MCF 10A (cell line): ENCODE results near the gene ATP5F1D. TPM values are rescaled to one million over a fixed set of nuclear protein-coding genes. Genes with fewer than 3 reads are reported as not detected.
"Not testable (repeated sequence)": the region's sequence is repeated elsewhere in the genome, so short reads cannot be mapped to it uniquely, and the experiment has no call there.

Source experiments
- Bru-seq: library from RNA; stranded (reverse); fragments of 400-500 nt; gene quantifications from one replicate; lab custom pipeline; 2021; lab: Mats Ljungman, UMichigan
- BruChase-seq, 2 experiments: library from RNA; stranded (reverse); fragments of 400-500 nt; gene quantifications; one replicate each; lab custom pipeline; 2021; lab: Mats Ljungman, UMichigan
- BruUV-seq: library from RNA; stranded (reverse); fragments of 400-500 nt; replicated peaks from 2 replicates; lab custom pipeline; 2021; lab: Mats Ljungman, UMichigan
- CTCF ChIA-PET: fragments of 300-600 bp; sonication (Branson Sonifier 250); formaldehyde crosslinking; extraction: SDS; loops from one replicate; lab custom pipeline; 2021; ENCODE audit warnings: antibody characterized with exemption, inconsistent platforms; lab: Yijun Ruan, JAX
- POLR2A ChIA-PET: fragments of 300-600, 350-650 bp; sonication (Branson Sonifier 250); formaldehyde crosslinking; extraction: SDS; loops from one replicate; lab custom pipeline; 2020; ENCODE audit warnings: antibody characterized with exemption, inconsistent platforms; lab: Yijun Ruan, JAX
- DNase-seq: peaks from one replicate; pipeline ENCODE4 v3.0.0-alpha.2; 2018; ENCODE audit not compliant: unreplicated experiment
- H3K27ac Mint-ChIP-seq: one replicate; pipeline ENCODE4 v1.8.0; 2022; ENCODE audit warnings: mild to moderate bottlenecking, low read depth, mixed read lengths; ENCODE audit not compliant: unreplicated experiment
- H3K27me3 Mint-ChIP-seq: one replicate; pipeline ENCODE4 v1.8.0; 2022; ENCODE audit warnings: mixed read lengths; ENCODE audit not compliant: insufficient read depth, unreplicated experiment
- H3K36me3 Mint-ChIP-seq: one replicate; pipeline ENCODE4 v1.8.0; 2022; ENCODE audit warnings: mild to moderate bottlenecking, moderate library complexity, mixed read lengths; ENCODE audit not compliant: insufficient read depth, unreplicated experiment
- H3K4me1 Mint-ChIP-seq: one replicate; pipeline ENCODE4 v1.8.0; 2022; ENCODE audit warnings: mixed read lengths; ENCODE audit not compliant: insufficient read depth, unreplicated experiment
- H3K4me3 Mint-ChIP-seq: one replicate; pipeline ENCODE4 v1.8.0; 2022; ENCODE audit warnings: mild to moderate bottlenecking, moderate library complexity, mixed read lengths; ENCODE audit not compliant: unreplicated experiment
- H3K9me3 Mint-ChIP-seq: one replicate; pipeline ENCODE4 v1.8.0; 2022; ENCODE audit warnings: mixed read lengths; ENCODE audit not compliant: unreplicated experiment
- intact Hi-C: fragments of 100-400 bp; cut with micrococcal nuclease; formaldehyde crosslinking; loops from 2 replicates; pipeline ENCODE4 v1.14.1; 2022
- long read RNA-seq: library from polyadenylated mRNA; stranded (forward); transcript quantifications from one replicate; pipeline ENCODE4 v2.0.0, GENCODE V29; 2022
- total RNA-seq: library from RNA; stranded (reverse); gene quantifications from 2 replicates; pipeline ENCODE4 v1.2.3, GENCODE V29; 2022
- TF ChIP-seq, protein P1 (sequence below): fragments of 200-600 bp; IDR thresholded peaks from one replicate; pipeline ENCODE4 v1.8.0; 2022; ENCODE audit warnings: antibody characterized with exemption, mild to moderate bottlenecking; ENCODE audit not compliant: unreplicated experiment

The ATP5F1D gene
- total RNA-seq (256 and 258 TPM in 2 replicates), Bru-seq, nascent RNA (percentile 68 among the genes with signal in this experiment), BruChase-seq, experiment 1, labeled RNA remaining after a 6-hour chase (percentile 82 among the genes with signal in this experiment), BruChase-seq, experiment 2, labeled RNA remaining after a 2-hour chase (percentile 71 among the genes with signal in this experiment)
- long read RNA-seq, transcript ATP5F1D-201 (4 exons, 997 nt), result minor isoform, 87 of 395 reads
- long read RNA-seq, transcript ATP5F1D-202 (5 exons, 704 nt), result major isoform, 208 of 395 reads
- long read RNA-seq, partial matches to known transcripts, result 88 of 395 reads
- long read RNA-seq, other reads (novel, unspliced or antisense), result 3 of 395 reads

DNA sequence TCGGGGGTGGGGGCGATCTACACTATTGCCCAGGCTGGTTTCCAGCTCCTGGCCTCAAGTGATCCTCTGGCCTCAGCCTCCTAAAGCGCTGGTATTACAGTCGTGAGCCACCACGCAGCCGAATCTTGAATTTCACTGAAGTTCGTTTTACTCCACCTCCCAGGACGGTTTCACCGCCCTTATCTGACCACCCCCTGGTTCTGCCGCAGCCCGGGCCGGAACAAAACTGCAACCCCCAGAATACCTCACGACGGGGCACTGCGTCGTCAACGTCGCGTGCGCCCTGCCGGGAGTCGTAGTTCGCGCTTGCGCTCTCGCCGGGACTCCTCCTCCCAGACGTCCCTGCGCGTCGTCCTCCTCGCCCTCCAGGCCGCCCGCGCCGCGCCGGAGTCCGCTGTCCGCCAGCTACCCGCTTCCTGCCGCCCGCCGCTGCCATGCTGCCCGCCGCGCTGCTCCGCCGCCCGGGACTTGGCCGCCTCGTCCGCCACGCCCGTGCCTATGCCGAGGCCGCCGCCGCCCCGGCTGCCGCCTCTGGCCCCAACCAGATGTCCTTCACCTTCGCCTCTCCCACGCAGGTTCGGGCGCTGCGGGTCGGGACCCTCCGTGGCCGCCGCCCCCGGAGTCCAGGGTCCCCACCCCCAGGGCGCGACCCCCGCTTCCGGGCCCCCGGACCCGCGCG lies at the start of gene ATP5F1D:
TSS of gene ATP5F1D (plus strand) at position 335 of the 679 bp plus-strand sequence. CDS start at position 435, 100 bp downstream.
- peaks cover 13% of the 10 kb centered on the region for H3K36me3 Mint-ChIP-seq
- CTCF ChIA-PET, result interaction anchor here (0.6 to 2.3 kb wide), 8 partner anchors 24 to 222 kb away, joined by 3 to 14 read pairs (median 4); partner anchors contain the start of gene CIRBP
- intact Hi-C loops, result no loop called here
- peaks cover 10% of the 10 kb centered on the region for H3K4me1 Mint-ChIP-seq
- peak; percentile 93 for DNase-seq
- no peaks in the 10 kb centered on the region for H3K27me3 Mint-ChIP-seq
- POLR2A ChIA-PET, result interaction anchor here (0.6 to 8.2 kb wide), 13 partner anchors 11 to 215 kb away, joined by 3 to 240 read pairs (median 5); partner anchors contain the start of genes CIRBP, CNN2 and FAM174C
- H3K4me3 Mint-ChIP-seq, result peak within 1 kb of the TSS; percentile 71
- no TSS peak for BruUV-seq
- H3K27ac Mint-ChIP-seq, result peak within 1 kb of the TSS; percentile 75
- TF ChIP-seq, protein P1, sequence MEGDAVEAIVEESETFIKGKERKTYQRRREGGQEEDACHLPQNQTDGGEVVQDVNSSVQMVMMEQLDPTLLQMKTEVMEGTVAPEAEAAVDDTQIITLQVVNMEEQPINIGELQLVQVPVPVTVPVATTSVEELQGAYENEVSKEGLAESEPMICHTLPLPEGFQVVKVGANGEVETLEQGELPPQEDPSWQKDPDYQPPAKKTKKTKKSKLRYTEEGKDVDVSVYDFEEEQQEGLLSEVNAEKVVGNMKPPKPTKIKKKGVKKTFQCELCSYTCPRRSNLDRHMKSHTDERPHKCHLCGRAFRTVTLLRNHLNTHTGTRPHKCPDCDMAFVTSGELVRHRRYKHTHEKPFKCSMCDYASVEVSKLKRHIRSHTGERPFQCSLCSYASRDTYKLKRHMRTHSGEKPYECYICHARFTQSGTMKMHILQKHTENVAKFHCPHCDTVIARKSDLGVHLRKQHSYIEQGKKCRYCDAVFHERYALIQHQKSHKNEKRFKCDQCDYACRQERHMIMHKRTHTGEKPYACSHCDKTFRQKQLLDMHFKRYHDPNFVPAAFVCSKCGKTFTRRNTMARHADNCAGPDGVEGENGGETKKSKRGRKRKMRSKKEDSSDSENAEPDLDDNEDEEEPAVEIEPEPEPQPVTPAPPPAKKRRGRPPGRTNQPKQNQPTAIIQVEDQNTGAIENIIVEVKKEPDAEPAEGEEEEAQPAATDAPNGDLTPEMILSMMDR, result no peak
- no peaks in the 10 kb centered on the region for H3K9me3 Mint-ChIP-seq

DNA sequence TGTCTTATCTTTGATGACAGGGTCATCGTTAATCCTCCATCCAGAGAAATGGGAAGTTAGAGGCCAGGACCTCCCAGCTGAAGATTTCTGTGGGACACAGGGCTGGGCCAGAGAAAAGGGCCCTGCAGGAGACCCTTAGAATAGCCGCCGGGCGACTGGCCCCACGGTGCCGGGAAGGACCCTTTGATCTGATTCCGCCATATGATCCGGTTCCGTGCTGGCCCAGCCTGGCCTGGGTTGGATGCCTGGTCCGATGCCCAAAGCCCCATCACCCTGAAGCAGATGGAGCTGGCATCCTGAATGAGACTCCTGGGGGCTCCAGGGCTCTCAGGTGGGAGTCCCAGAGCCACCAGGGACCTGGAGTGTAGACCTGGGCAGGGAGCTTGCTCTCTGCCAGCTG lies 42.0 kb upstream of the ATP5F1D start:
- H3K27ac Mint-ChIP-seq, result no peak overlapping the region
- no TSS peak for BruUV-seq
- peaks cover 10% of the 10 kb centered on the region for H3K4me1 Mint-ChIP-seq
- no peaks in the 10 kb centered on the region for H3K36me3 Mint-ChIP-seq
- TF ChIP-seq, protein P1, result no peak
- ChIA-PET CTCF (interaction anchor here (0.6 to 0.7 kb wide), 3 partner anchors 16 to 161 kb away, joined by 3 to 4 read pairs (median 4); no protein-coding TSS in a partner anchor), POLR2A (no interaction called here)
- intact Hi-C loops, result no loop called here
- no peak for DNase-seq
- no peak overlapping the region for H3K4me3 Mint-ChIP-seq
- H3K27me3 Mint-ChIP-seq, result no peaks in the 10 kb centered on the region
- no peaks in the 10 kb centered on the region for H3K9me3 Mint-ChIP-seq

DNA sequence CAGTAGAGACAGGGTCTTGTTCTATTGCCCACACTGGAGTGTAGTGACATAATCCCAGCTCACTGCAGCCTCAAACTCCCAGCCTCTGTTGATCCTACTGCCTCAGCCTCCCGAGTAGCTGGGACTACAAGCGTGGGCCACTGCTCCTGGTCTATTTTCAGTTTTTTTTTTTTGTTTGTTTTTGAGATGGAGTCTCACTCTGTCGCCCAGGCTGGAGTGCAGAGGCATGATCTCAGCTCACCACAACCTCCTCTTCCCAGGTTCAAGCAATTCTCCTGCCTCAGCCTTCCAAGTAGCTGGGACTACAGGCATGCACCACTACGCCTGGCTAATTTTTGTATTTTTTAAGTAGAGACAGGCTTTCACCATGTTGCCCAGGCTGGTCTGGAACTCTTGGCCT lies 40.9 kb upstream of the ATP5F1D start:
- H3K36me3 Mint-ChIP-seq, intact Hi-C loops, DNase-seq, BruUV-seq, H3K9me3 Mint-ChIP-seq, H3K27me3 Mint-ChIP-seq, H3K4me3 Mint-ChIP-seq, H3K27ac Mint-ChIP-seq, H3K4me1 Mint-ChIP-seq, POLR2A ChIA-PET: not testable (repeated sequence)
- CTCF ChIA-PET, result interaction anchor here (0.6 kb wide), 2 partner anchors 27 to 430 kb away, joined by 3 to 4 read pairs; no protein-coding TSS in a partner anchor

DNA sequence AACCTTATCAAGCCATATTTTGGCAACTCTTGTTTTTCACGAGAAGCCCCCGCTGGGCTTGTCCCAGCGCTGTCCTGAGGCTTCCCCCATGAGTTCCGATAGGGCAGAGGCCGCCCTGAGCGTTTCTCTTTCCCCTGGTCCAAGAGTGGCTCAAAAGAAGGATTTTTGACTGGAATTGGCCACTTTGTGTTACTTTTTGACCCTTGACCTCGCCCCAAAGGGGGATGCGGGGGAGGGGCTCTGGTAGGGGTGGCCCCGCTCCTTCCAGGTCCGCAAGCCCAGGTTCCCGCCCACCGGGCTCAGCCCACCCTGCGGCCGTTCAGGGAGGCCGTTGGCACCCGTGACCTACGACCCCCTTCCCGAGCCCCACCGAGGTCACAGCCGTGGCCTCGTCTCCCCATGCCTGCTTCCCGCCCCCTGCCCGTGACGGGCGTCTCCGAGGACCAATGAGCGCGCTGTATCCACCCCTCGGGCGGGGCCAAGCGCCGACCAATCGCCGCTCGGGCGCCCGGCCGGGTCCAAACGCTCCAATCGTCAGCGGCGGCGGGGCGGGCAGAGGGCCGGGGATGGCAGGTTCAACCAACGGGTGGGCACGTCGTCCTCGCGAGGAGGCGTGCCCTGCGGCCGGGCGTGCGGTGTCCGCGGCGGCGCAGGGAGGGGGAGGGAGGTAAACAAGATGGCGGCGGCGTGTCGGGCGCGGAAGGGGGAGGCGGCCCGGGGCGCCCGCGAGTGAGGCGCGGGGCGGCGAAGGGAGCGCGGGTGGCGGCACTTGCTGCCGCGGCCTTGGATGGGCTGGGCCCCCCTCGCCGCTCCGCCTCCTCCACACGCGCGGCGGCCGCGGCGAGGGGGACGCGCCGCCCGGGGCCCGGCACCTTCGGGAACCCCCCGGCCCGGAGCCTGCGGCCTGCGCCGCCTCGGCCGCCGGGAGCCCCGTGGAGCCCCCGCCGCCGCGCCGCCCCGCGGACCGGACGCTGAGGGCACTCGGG lies 36.1 kb upstream of the ATP5F1D start, which contains the start of gene STK11:
TSS of gene STK11 (plus strand) at position 665 of the 986 bp plus-strand sequence. CDS start 1,136 bp downstream, outside the sequence.
- Mint-ChIP-seq H3K9me3 (no peaks in the 10 kb centered on the region), H3K36me3 (peaks cover 31% of the 10 kb centered on the region), H3K4me1 (peaks cover 15% of the 10 kb centered on the region), H3K4me3 (peak within 1 kb of the TSS; percentile 91), H3K27me3 (no peaks in the 10 kb centered on the region), H3K27ac (peak within 1 kb of the TSS; percentile 94)
- intact Hi-C loops, result no loop called here
- ChIA-PET CTCF (interaction anchor here (0.6 to 3.1 kb wide), 3 partner anchors 10 to 29 kb away, joined by 3 to 17 read pairs (median 6); no protein-coding TSS in a partner anchor), POLR2A (interaction anchor here (0.7 to 1.4 kb wide), 5 partner anchors 8 to 204 kb away, joined by 3 to 6 read pairs (median 4); no protein-coding TSS in a partner anchor)
- TF ChIP-seq, protein P1, result no peak
- peak; percentile 98 for DNase-seq
- BruUV-seq, result no TSS peak
